ENCODE measurements around the gene POLRMT.

DNA sequence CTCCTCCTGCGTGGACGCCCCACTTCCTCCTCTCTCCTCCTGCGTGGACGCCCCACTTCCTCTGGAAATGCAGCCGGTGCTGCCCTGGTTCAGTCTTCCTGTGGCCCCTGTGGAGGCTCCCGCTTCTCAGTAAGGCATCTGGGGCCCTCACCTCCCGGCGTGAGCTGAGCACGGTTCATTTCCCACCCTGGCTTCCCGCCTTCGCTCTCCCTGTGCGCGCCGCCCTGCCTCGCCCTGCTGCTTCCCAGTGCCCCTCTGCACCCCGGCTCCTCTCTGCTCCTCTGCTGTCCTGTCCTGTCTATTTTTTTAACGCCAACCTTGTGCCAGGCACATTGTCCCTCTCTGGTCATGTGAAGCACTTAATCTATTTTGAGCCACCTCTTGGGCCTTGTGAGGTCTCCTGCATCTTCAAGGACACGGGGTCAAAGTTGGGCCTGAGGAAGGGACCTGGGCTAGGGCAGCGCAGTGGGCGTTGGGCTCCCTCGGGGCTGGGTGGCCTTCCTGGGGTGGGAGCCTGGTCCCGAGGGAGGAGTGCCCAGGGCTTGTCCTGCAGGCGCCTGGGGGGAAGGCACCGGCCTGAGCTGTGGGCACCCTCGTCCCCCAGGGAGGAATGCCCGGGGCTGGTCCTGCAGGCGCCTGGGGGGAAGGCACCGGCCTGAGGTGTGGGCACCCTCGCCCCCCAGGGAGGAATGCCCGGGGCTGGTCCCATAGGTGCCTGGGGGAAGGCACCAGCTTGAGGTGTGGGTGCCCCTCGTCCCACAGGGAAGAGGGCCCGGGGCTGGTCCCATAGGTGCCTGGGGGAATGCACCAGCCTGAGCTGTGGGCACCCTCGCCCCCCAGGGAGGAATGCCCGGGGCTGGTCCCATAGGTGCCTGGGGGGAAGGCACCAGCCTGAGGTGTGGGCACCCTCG, 30.7 kb downstream of the POLRMT start:
- TF ChIP-seq POLR2AphosphoS5 (IDR thresholded peaks at IDR 0.05) (no peak), EP300 (IDR thresholded peaks at IDR 0.05) (no peak)

Data from stomach (tissue), 4 donors.